ENCODE measurements around the gene PIP5K1B. TPM values are rescaled to one million over a fixed set of nuclear protein-coding genes. Genes with fewer than 3 reads are reported as not detected.
A peak's percentile ranks its signal among the peaks of the same experiment; 100 is the strongest.

PIP5K1B gene
- total RNA-seq (2022), result 8.6 and 9.0 TPM in 2 replicates
- percentile 64 among the genes with signal in this experiment for Bru-seq, nascent RNA
- BruChase-seq, experiment 1, labeled RNA remaining after a 6-hour chase, result percentile 44 among the genes with signal in this experiment
- percentile 42 among the genes with signal in this experiment for BruChase-seq, experiment 2, labeled RNA remaining after a 2-hour chase
- long read RNA-seq, partial matches to known transcripts, result 2 of 5 reads
- long read RNA-seq, other reads (novel, unspliced or antisense), result 1 of 5 reads

GRCh38 chr9:68704814-68705530, at the start of gene PIP5K1B:
Gene PIP5K1B (plus strand): TSS chr9:68705240. CDS start chr9:68822615, 117,375 bp downstream.
- Mint-ChIP-seq H3K9me3 (ENCODE audit: low read depth, unreplicated experiment) (no peaks in the 10 kb centered on the region), H3K4me1 (ENCODE audit: low read depth, unreplicated experiment) (peaks cover 10% of the 10 kb centered on the region), H3K27me3 (ENCODE audit: unreplicated experiment) (peaks cover 36% of the 10 kb centered on the region), H3K36me3 (ENCODE audit: insufficient read depth, unreplicated experiment) (peaks cover 23% of the 10 kb centered on the region), H3K4me3 (ENCODE audit: low read depth, unreplicated experiment) (peak within 1 kb of the TSS; percentile 98), H3K27ac (ENCODE audit: unreplicated experiment) (no peak within 1 kb of the TSS)
- intact Hi-C loops (cut with micrococcal nuclease; ENCODE audit: unreplicated experiment), result loop anchor here (5.0 kb wide), 2 partner anchors 37 to 72 kb away; no protein-coding TSS in a partner anchor
- peak; percentile 76 for DNase-seq
- TF ChIP-seq CTCF (IDR thresholded peaks at IDR 0.05; ENCODE audit: unreplicated experiment), result no peak
- no TSS peak for BruUV-seq (replicated peaks)
- CTCF ChIA-PET, result interaction anchor here (1.2 kb wide), 1 partner anchor 35 kb away, joined by 4 read pairs; no protein-coding TSS in a partner anchor

DNA sequence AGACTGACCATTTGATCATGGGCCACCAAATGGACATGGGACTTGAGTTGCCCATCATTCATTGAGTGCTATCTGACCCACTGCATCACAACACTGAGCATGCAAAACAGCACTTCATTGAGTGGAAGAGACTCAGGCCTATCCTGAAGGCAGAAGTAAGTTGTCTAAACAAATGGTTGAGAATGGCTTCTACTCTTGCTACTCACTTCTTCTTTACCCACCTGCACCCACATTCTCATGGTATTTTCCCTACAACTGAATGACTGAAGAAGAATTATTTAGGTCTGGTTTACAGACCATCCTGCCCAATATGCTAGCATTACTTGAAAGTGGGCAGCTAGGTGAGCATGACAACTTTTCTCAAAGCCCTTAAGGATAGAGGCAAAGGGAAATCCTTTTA, 41.0 kb upstream of the PIP5K1B start:
- peaks cover 20% of the 10 kb centered on the region for H3K27me3 Mint-ChIP-seq (ENCODE audit: unreplicated experiment)
- H3K9me3 Mint-ChIP-seq (ENCODE audit: low read depth, unreplicated experiment), result no peaks in the 10 kb centered on the region
- BruUV-seq (replicated peaks), result no TSS peak
- CTCF ChIA-PET, result no interaction called here
- no peak for TF ChIP-seq CTCF (IDR thresholded peaks at IDR 0.05; ENCODE audit: unreplicated experiment)
- intact Hi-C loops (cut with micrococcal nuclease; ENCODE audit: unreplicated experiment), result no loop called here
- no peak overlapping the region for H3K27ac Mint-ChIP-seq (ENCODE audit: unreplicated experiment)
- H3K4me3 Mint-ChIP-seq (ENCODE audit: low read depth, unreplicated experiment), result no peak overlapping the region
- H3K36me3 Mint-ChIP-seq (ENCODE audit: insufficient read depth, unreplicated experiment), result no peaks in the 10 kb centered on the region
- no peak for DNase-seq
- no peaks in the 10 kb centered on the region for H3K4me1 Mint-ChIP-seq (ENCODE audit: low read depth, unreplicated experiment)

- no peaks in the 10 kb centered on the region for H3K4me1 Mint-ChIP-seq (ENCODE audit: low read depth, unreplicated experiment)
- intact Hi-C loops (cut with micrococcal nuclease; ENCODE audit: unreplicated experiment), result no loop called here
- no peak overlapping the region for H3K4me3 Mint-ChIP-seq (ENCODE audit: low read depth, unreplicated experiment)
- H3K27me3 Mint-ChIP-seq (ENCODE audit: unreplicated experiment), result peaks cover 27% of the 10 kb centered on the region
- CTCF ChIA-PET, result interaction anchor here (0.7 kb wide), 1 partner anchor 31 kb away, joined by 3 read pairs; no protein-coding TSS in a partner anchor
- TF ChIP-seq CTCF (IDR thresholded peaks at IDR 0.05; ENCODE audit: unreplicated experiment), result no peak
- DNase-seq, result no peak
- no peaks in the 10 kb centered on the region for H3K9me3 Mint-ChIP-seq (ENCODE audit: low read depth, unreplicated experiment)
- H3K27ac Mint-ChIP-seq (ENCODE audit: unreplicated experiment), result no peak overlapping the region
- BruUV-seq (replicated peaks), result no TSS peak
- no peaks in the 10 kb centered on the region for H3K36me3 Mint-ChIP-seq (ENCODE audit: insufficient read depth, unreplicated experiment)
These were observed 36.9 kb upstream of the PIP5K1B start for GRCh38 chr9:68668127-68668526.

DNA sequence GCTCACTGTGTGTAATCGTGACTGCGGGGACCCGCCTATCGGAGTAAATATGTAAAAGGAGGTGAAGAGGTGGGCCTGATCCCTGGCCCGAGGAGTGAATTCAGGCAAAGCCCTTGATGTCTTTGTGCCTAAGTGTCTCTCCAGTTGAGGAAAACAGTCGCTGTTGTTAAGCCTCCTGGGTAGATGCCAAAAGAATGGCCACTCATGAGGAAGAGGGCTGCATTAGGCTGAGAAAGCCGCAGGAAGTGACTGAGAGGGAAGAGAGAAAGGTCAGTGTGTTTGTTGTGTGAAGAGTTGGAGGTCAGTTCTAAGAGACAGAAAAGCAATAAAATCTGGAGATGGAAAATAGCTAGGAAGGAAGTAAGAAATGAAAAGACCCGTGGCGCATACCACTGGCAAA, 35.8 kb upstream of the PIP5K1B start:
- no peak for DNase-seq
- no peaks in the 10 kb centered on the region for H3K4me1 Mint-ChIP-seq (ENCODE audit: low read depth, unreplicated experiment)
- CTCF ChIA-PET, result no interaction called here
- peaks cover 34% of the 10 kb centered on the region for H3K27me3 Mint-ChIP-seq (ENCODE audit: unreplicated experiment)
- no peak for TF ChIP-seq CTCF (IDR thresholded peaks at IDR 0.05; ENCODE audit: unreplicated experiment)
- H3K36me3 Mint-ChIP-seq (ENCODE audit: insufficient read depth, unreplicated experiment), result no peaks in the 10 kb centered on the region
- H3K27ac Mint-ChIP-seq (ENCODE audit: unreplicated experiment), result no peak overlapping the region
- BruUV-seq (replicated peaks), result no TSS peak
- H3K4me3 Mint-ChIP-seq (ENCODE audit: low read depth, unreplicated experiment), result no peak overlapping the region
- intact Hi-C loops (cut with micrococcal nuclease; ENCODE audit: unreplicated experiment), result no loop called here
- no peaks in the 10 kb centered on the region for H3K9me3 Mint-ChIP-seq (ENCODE audit: low read depth, unreplicated experiment)

Data from Calu3 (cell line).